ENCODE data around the gene MYCBP2.
A peak's percentile ranks its signal among the peaks of the same experiment; 100 is the strongest.

Gene MYCBP2

GRCh38 chr13:77310579-77311279 lies 16.2 kb downstream of the MYCBP2 start:
- DNase-seq (ENCODE audit: low read depth, low spot score) = no peak
- POLR2A ChIA-PET = no interaction called here
- no peak for TF ChIP-seq CTCF (IDR thresholded peaks at IDR 0.05; ENCODE audit: insufficient read depth, low read length, missing control alignments)
- H3K4me3 ChIP-seq (ENCODE audit: low read depth, low read length) = no peak overlapping the region
- CTCF ChIA-PET = no interaction called here

- CTCF ChIA-PET = no interaction called here
- no peak for DNase-seq (ENCODE audit: low read depth, low spot score)
- H3K4me3 ChIP-seq (ENCODE audit: low read depth, low read length) = no peak overlapping the region
- no peak for TF ChIP-seq CTCF (IDR thresholded peaks at IDR 0.05; ENCODE audit: insufficient read depth, low read length, missing control alignments)
- POLR2A ChIA-PET = no interaction called here
These were observed 16.7 kb downstream of the MYCBP2 start for GRCh38 chr13:77310161-77310560.

- POLR2A ChIA-PET = no interaction called here
These were observed 17.6 kb downstream of the MYCBP2 start for GRCh38 chr13:77309254-77309653.

GRCh38 chr13:77306458-77306857 lies 20.4 kb downstream of the MYCBP2 start:
- TF ChIP-seq CTCF (IDR thresholded peaks at IDR 0.05; ENCODE audit: insufficient read depth, low read length, missing control alignments) = no peak
- CTCF ChIA-PET = interaction anchor here (0.7 to 1.4 kb wide), 2 partner anchors 13 to 20 kb away, joined by 3 to 4 read pairs; partner anchors contain the start of gene MYCBP2
- H3K4me3 ChIP-seq (ENCODE audit: low read depth, low read length) = no peak overlapping the region

More at GRCh38 chr13:77309254-77309653, 17.6 kb downstream of the MYCBP2 start:
- TF ChIP-seq CTCF (IDR thresholded peaks at IDR 0.05; ENCODE audit: insufficient read depth, low read length, missing control alignments) = no peak
- no peak overlapping the region for H3K4me3 ChIP-seq (ENCODE audit: low read depth, low read length)
- no peak for DNase-seq (ENCODE audit: low read depth, low spot score)
- CTCF ChIA-PET = interaction anchor here (0.7 kb wide), 1 partner anchor 10 kb away, joined by 3 read pairs; no protein-coding TSS in a partner anchor

GRCh38 chr13:77305266-77305665 lies 21.6 kb downstream of the MYCBP2 start:
- no peak for DNase-seq (ENCODE audit: low read depth, low spot score)
- POLR2A ChIA-PET = no interaction called here
- no peak overlapping the region for H3K4me3 ChIP-seq (ENCODE audit: low read depth, low read length)
- no peak for TF ChIP-seq CTCF (IDR thresholded peaks at IDR 0.05; ENCODE audit: insufficient read depth, low read length, missing control alignments)
- CTCF ChIA-PET = no interaction called here

More at GRCh38 chr13:77306458-77306857, 20.4 kb downstream of the MYCBP2 start:
- POLR2A ChIA-PET = no interaction called here
- no peak for DNase-seq (ENCODE audit: low read depth, low spot score)

GRCh38 chr13:77300176-77301037 lies 26.5 kb downstream of the MYCBP2 start:
- ChIA-PET POLR2A (interaction anchor here (0.7 kb wide), 1 partner anchor 27 kb away, joined by 3 read pairs; the partner anchor contains the start of gene MYCBP2), CTCF (interaction anchor here (0.9 to 1.7 kb wide), 2 partner anchors 9 to 12 kb away, joined by 3 read pairs; no protein-coding TSS in a partner anchor)
- TF ChIP-seq CTCF (IDR thresholded peaks at IDR 0.05; ENCODE audit: insufficient read depth, low read length, missing control alignments) = no peak
- DNase-seq (ENCODE audit: low read depth, low spot score) = peak; percentile 65
- H3K4me3 ChIP-seq (ENCODE audit: low read depth, low read length) = no peak overlapping the region

Data from AG04449 (cell line).